ENCODE measurements around the gene TNKS1BP1.
"Not testable (repeated sequence)": the region's sequence is repeated elsewhere in the genome, so short reads cannot be mapped to it uniquely, and the experiment has no call there.

The TNKS1BP1 gene

DNA sequence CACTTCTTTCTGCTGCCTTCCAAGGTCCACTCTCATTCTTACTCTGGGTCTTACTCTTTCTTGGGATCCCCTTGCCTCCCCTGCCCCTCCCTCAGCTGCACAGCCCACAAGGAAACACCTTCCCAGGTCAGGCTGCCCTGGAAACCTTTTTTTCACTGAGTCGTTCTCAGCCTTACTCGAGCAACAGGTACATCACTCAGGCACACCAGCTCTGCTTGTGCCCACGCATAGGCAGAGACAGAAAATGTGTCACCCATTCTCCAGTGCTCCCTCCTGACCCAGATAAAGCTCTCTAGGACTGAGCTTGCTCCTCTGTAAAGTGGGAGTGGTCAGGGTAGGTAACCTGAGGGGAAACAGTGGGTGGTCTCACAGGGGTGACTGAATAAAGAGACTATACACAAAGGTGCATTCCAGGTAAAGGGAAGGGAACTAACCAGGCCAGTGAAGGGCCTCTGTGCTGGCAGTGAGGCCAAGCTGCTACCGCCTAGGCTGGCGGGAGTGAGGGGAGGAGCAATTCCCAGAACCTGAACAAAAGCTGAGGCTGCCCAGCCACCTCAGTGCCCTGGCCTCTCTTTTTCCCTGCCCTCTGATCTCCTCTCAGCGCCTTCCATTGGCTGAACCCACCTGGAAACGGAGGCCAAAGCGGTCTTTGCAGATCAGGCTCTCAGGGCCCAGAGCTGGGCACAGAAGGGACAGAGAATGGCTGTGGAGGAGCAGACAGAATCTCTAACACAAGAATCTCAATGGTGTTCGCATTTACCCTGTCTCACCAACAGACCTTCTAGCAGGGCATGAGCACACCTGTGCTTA lies 40.3 kb upstream of the TNKS1BP1 start:
- no peak for TF ChIP-seq ZFX (IDR thresholded peaks at IDR 0.05)
- H3K27ac ChIP-seq: no peak overlapping the region

DNA sequence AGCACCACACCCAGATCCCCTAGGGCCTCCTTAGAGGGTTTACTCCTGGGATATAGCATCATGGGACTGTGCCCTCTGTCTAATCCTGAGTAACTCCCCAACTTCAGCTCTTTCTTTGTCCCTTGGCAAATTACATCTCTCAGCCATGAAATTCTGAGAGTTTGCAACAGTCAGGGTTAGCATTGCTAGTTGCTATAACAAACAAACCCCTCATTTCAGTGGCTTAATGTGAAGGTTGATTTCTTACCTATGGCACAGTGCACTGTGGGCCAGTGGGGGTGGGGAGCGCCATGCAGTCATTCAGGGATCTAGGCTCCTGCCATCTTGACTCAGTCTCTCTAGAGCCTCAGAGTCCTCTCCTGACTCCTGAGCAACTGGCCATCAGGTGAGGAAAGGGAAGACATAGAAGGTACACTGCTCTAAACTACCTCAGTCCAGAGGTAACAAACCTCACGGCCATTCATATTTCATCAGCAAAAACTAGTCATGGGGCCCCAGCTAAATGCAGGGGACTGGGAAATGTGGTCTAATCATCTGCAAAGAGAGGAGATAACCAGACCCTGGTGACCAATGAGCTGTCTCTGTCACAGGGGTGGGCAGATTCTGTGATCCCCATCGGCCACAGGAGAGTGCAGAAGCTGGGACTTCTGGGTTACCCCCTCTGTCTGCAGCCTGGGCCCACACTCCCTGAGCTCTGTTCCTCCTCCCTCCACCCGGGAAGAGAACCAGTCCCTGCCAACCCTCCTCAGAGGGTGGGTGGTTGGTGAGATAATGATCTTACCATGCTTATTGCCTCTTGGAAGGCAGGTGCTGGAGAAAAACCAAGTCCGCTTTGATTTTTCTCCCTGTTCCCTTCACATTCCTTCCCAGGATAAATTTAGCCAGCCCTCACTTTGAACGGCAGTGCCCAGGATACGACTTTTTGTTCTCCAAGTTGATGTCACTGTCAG lies 38.7 kb upstream of the TNKS1BP1 start:
- no peak overlapping the region for H3K27ac ChIP-seq
- TF ChIP-seq ZFX (IDR thresholded peaks at IDR 0.05): no peak
- TF ChIP-seq, protein P1, sequence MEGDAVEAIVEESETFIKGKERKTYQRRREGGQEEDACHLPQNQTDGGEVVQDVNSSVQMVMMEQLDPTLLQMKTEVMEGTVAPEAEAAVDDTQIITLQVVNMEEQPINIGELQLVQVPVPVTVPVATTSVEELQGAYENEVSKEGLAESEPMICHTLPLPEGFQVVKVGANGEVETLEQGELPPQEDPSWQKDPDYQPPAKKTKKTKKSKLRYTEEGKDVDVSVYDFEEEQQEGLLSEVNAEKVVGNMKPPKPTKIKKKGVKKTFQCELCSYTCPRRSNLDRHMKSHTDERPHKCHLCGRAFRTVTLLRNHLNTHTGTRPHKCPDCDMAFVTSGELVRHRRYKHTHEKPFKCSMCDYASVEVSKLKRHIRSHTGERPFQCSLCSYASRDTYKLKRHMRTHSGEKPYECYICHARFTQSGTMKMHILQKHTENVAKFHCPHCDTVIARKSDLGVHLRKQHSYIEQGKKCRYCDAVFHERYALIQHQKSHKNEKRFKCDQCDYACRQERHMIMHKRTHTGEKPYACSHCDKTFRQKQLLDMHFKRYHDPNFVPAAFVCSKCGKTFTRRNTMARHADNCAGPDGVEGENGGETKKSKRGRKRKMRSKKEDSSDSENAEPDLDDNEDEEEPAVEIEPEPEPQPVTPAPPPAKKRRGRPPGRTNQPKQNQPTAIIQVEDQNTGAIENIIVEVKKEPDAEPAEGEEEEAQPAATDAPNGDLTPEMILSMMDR (conservative IDR thresholded peaks at IDR 0.05): no peak

DNA sequence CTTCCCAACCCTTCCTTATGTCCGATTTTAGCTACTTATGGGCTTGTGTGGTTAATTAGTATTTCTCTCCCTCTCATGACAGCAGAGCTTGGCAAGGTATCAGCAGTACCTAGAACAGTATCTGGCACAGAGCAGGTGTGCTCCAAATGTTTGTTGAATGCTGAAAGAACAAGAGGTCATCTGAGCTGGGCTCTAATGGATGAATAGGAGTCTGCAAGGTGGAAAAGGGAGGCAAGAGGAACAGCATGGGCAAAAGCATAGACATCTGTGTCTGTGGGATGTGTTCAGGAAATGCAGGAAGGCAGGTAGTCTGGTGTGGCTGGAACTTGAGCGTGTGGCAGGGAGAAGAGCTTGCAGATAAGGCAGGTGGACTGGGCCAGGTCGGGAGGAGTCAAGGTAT lies 37.2 kb upstream of the TNKS1BP1 start:
- no peak overlapping the region for H3K27ac ChIP-seq
- no peak for TF ChIP-seq ZFX (IDR thresholded peaks at IDR 0.05)
- TF ChIP-seq, protein P1 (conservative IDR thresholded peaks at IDR 0.05): no peak

DNA sequence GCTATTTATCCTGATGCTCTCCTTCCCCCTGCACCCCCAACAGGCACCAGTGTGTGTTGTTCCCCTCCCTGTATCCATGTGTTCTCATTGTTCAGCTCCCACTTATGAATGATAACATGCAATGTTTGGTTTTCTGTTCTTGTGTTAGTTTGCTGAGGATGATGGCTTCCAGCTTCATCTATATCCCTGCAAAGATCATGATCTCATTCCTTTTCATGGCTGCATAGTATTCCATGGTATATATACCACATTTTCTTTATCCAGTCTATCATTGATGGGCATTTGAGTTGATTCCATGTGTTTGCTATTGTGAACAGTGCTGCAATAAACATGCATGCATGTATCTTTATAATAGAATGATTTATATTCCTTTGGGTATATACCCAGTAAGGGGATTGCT lies 36.7 kb upstream of the TNKS1BP1 start:
- H3K27ac ChIP-seq: not testable (repeated sequence)

DNA sequence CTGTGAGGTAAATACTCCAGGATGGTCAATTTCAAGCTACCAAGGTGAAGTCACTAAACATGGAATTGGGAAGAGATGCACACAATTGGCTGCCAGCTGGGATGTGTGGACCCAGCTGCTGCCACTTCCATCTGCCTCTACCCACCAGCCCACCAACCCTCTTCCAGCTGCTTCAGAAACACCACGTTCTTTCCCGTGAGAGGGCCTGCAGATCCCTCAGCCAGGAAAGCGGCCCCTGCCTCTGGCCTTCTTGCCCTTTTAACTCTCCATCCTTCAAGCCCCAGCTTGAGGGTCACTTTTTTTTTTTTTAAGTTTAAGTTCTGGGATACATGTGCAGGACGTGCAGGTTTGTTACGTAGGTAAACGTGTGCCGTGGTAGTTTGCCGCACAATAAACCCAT lies 36.2 kb upstream of the TNKS1BP1 start:
- H3K27ac ChIP-seq: no peak overlapping the region
- TF ChIP-seq ZFX (IDR thresholded peaks at IDR 0.05): no peak
- TF ChIP-seq, protein P1 (conservative IDR thresholded peaks at IDR 0.05): no peak

DNA sequence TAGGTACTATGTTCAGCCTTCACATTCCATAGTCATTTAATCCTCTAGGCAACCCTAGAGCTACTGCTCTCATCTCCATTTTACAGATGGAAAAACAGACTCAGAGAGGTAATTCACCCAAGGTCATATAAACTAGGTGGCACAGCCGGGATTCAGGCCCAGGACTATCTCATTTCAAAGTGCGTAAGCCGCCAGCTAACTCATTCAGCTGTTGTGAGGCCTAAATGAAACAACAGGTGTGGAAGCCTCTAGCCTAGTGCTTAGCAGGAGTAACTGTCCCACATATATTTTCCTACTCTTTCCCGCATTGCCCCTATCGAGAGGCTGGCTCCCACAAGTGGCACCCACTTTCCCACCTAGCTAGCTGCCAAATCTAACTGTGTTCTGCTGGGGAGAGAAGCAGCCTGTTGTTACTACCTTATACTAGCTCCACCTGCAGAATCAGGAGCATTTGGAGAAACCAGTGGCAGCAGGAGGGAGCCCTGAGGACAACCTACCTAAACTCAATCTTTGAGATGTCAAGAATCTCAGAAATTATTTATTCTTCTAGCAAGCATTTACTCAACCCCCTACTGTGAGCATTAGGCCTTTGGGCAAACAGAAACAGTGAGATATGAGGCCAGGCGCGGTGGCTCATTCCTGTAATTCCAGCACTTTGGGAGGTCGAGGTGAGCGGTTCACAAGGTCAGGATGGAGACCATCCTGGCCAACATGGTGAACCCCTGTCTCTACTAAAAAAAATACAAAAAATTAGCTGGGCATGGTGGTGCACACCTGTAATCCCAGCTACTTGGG lies 35.3 kb upstream of the TNKS1BP1 start:
- TF ChIP-seq, protein P1 (conservative IDR thresholded peaks at IDR 0.05): no peak
- no peak for TF ChIP-seq ZFX (IDR thresholded peaks at IDR 0.05)
- no peak overlapping the region for H3K27ac ChIP-seq

DNA sequence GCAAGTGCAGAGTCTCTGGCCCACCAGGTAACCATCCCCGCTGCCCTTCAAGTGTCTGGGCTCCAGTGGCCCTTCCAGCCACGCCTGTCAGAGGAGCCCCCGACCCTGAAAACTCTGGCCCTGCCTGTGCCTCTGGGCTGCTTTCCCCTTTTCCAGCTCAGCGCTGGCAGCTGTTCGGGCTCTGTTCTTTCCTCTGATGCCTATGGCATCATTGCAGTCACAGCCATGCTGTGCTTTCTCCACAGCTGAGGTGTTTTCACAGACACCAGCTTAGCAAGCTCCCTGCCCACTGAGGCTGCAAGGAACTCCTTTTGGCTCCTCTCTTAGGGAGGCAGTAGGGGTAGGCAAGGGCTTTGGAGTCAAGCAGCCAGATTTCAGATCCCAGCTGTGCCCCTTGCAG lies 34.6 kb upstream of the TNKS1BP1 start:
- TF ChIP-seq, protein P1 (conservative IDR thresholded peaks at IDR 0.05): no peak
- TF ChIP-seq ZFX (IDR thresholded peaks at IDR 0.05): no peak
- no peak overlapping the region for H3K27ac ChIP-seq

DNA sequence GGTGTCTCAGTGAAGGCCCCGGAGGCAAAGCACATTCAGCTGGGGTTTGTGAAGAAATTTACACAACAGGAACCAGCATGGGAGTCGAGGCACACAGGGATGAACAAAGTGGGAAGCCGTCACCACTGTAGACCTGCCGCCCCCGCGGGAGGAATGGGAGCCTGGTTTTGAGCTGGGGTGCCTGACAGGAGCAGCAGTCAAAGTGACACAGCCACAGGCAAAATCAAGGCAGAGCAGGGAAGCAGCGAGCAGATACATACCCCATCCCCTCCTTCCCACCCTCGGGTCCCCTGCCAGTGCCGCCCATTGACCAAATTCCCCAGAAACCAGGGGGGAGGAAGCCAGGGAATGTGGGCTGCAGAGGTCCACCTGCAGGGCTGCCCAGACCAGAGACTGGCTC lies 34.2 kb upstream of the TNKS1BP1 start:
- no peak overlapping the region for H3K27ac ChIP-seq
- TF ChIP-seq ZFX (IDR thresholded peaks at IDR 0.05): no peak
- TF ChIP-seq, protein P1 (conservative IDR thresholded peaks at IDR 0.05): no peak
